Medulla oblongata (tissue), 1 donor: ENCODE results near the gene KCNK4.

ENCODE experiments used
- DNase-seq: peaks from one replicate; pipeline ENCODE4 v3.0.0-alpha.2; 2015; ENCODE audit errors: extremely low spot score

KCNK4 gene

GRCh38 chr11:64347193-64347867 lies 56.2 kb downstream of the KCNK4 start:
- no peak for DNase-seq

DNA sequence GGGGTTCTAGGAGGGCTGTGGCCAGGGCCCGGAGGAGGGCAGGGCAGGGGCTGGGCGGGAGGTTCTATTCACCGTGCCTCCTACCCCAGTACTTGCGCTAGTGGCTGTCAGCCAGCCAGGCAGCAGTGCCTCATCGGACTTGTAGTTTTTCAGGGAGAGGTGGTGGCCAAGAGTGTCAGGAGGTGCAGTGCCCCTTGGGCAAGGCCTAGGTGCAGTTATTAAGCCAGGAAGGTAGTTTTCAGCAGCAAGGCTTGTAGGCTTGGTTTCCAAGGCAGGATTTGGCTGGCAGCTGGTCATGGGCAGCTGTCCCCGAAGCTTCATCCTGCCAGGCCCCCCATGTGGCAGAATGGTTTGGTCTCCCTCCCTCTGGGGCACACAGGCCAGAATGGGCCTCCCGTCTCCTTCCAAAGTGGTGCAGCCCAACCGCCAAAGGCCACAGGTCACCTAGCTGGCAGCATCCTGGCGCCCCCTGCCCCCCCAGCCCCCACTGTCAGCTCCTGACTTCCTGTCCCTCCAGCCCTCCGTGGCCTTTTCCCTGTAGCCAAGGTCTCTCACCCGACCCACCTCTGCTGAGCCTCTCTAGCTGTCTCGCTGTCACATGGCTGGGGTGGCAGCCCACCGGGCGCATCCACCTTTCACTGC lies 57.4 kb downstream of the KCNK4 start:
- DNase-seq = peak; percentile 38

GRCh38 chr11:64349025-64349387 lies 57.9 kb downstream of the KCNK4 start:
- no peak for DNase-seq

DNA sequence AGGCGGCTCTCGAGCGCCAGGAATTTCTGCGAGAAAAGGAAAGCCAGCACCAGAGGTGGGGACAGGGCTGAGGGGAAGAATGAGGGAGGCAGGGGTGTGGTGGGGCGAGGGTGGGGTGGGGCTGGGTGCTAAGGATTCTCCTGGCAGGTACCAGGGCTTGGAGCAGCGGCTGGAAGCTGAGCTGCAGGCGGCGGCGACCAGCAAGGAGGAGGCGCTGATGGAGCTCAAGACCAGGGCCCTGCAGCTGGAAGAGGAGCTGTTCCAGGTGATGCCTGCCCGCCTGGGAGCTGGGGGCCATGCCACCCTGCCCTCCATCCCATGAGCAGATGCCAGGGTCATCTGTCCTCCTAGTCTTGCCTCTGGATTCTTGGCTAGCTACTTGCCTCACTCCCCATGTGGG lies 58.3 kb downstream of the KCNK4 start:
- DNase-seq = no peak
